HCT116 (cell line): Measurements from ENCODE around the gene ADAMTS4. TPM values are rescaled to one million over a fixed set of nuclear protein-coding genes. Genes with fewer than 3 reads are reported as not detected.

ENCODE experiments used
- ATAC-seq: fragments of 200-7000 bp; cut with Tn5 transposase; 2 replicates; pipeline ENCODE4 v1.9.1; 2020; ENCODE audit warnings: mild to moderate bottlenecking, moderate library complexity
- BruUV-seq: library from RNA; stranded (reverse); fragments of 400-500 nt; replicated peaks from 2 replicates; lab custom pipeline; 2021; lab: Mats Ljungman, UMichigan
- CTCF ChIA-PET: fragments of 300-600 bp; sonication (Branson Sonifier 250); formaldehyde crosslinking; loops from one replicate; lab custom pipeline; 2021; ENCODE audit warnings: antibody characterized with exemption; lab: Charles Lee
- POLR2A ChIA-PET: fragments of 300-600, 350-600 bp; sonication (Branson Sonifier 250); formaldehyde crosslinking; loops from one replicate; lab custom pipeline; 2021; ENCODE audit warnings: antibody characterized with exemption; lab: Charles Lee
- RAD21 ChIA-PET, 2 experiments: fragments of 300-600 bp; sonication (Branson Sonifier 250); formaldehyde crosslinking; loops; one replicate each; lab custom pipeline; 2023; ENCODE audit warnings: low total read pairs in 2 of 2; ENCODE audit not compliant: uncharacterized antibody in 2 of 2, unreplicated experiment in 2 of 2, low non-redundant PET in 1 of 2; lab: Charles Lee
- DNase-seq: peaks from one replicate; pipeline ENCODE4 v3.0.0-alpha.2; 2010; ENCODE audit warnings: low read depth, low spot score
- H2AFZ ChIP-seq: fragments of 200-600 bp; shearing (Covaris generic), sonication (generic); 2 replicates; pipeline ENCODE4 v1.6.1; 2017; ENCODE audit warnings: low read depth, mixed run types, mixed read lengths, antibody characterized with exemption, low read length; ENCODE audit not compliant: poor library complexity, severe bottlenecking
- H3K27ac ChIP-seq: 2 replicates; pipeline ENCODE4 v1.5.1; 2012; ENCODE audit warnings: low read depth, low read length
- H3K27me3 ChIP-seq: fragments of 200-600 bp; sonication (generic); 2 replicates; pipeline ENCODE4 v1.6.1; 2016; ENCODE audit warnings: mixed run types, low read length, mixed read lengths; ENCODE audit not compliant: insufficient read depth
- H3K36me3 ChIP-seq, 2 experiments: fragments of 200-500 bp in 1 of 2; fragments of 200-600 bp in 1 of 2; sonication (Bioruptor generic) in 1 of 2; sonication (generic) in 1 of 2; 2 replicates each; pipeline versions ENCODE4 v1.5.1 to v1.6.1; 2014 to 2016; ENCODE audit warnings: low read length in 2 of 2, inconsistent platforms in 1 of 2, mixed read lengths in 1 of 2, mixed run types in 1 of 2; ENCODE audit not compliant: insufficient read depth in 2 of 2, control insufficient read depth in 1 of 2
- H3K4me1 ChIP-seq, 2 experiments: fragments of 200-600 bp in 1 of 2; sonication (generic) in 1 of 2; 2 replicates each; pipeline versions ENCODE4 v1.5.1 to v1.6.1; 2012 to 2017; ENCODE audit warnings: low read length in 2 of 2, inconsistent platforms in 1 of 2, mild to moderate bottlenecking in 1 of 2, mixed read lengths in 1 of 2, mixed run types in 1 of 2, moderate library complexity in 1 of 2; ENCODE audit not compliant: insufficient read depth in 2 of 2, control insufficient read depth in 1 of 2
- H3K4me2 ChIP-seq: fragments of 200-600 bp; sonication (generic); 2 replicates; pipeline ENCODE4 v1.6.1; 2017; ENCODE audit warnings: mixed run types, low read length, mixed read lengths
- H3K4me3 ChIP-seq, 2 experiments: fragments of 200-600 bp in 1 of 2; sonication (generic) in 1 of 2; replicated peaks in 1 of 2; 2 replicates each; pipeline ENCODE4 v1.5.1; 2011 to 2016; ENCODE audit warnings: low read length in 2 of 2, control low read depth in 1 of 2, low read depth in 1 of 2, mild to moderate bottlenecking in 1 of 2, mixed read lengths in 1 of 2, mixed run types in 1 of 2
- H3K79me2 ChIP-seq: fragments of 200-600 bp; sonication (generic); 2 replicates; pipeline ENCODE4 v1.6.1; 2017; ENCODE audit warnings: mild to moderate bottlenecking, mixed run types, low read length, moderate library complexity, mixed read lengths; ENCODE audit not compliant: insufficient read depth
- H3K9ac ChIP-seq: fragments of 200-600 bp; sonication (generic); 2 replicates; pipeline ENCODE4 v1.6.1; 2016; ENCODE audit warnings: low read length, mixed read lengths
- H3K9me2 ChIP-seq: fragments of 200-600 bp; sonication (generic), shearing (Covaris generic); 2 replicates; pipeline ENCODE4 v1.6.1; 2017; ENCODE audit warnings: mixed run types, mild to moderate bottlenecking, moderate library complexity; ENCODE audit not compliant: insufficient read depth
- H3K9me3 ChIP-seq, 2 experiments: fragments of 200-500 bp in 1 of 2; fragments of 200-600 bp in 1 of 2; sonication (Bioruptor generic) in 1 of 2; sonication (generic) in 1 of 2; 2 replicates each; pipeline ENCODE4 v1.6.1; 2014 to 2017; ENCODE audit warnings: low read length in 2 of 2, mixed read lengths in 2 of 2, inconsistent platforms in 1 of 2, low read depth in 1 of 2, mild to moderate bottlenecking in 1 of 2, mixed run types in 1 of 2, moderate library complexity in 1 of 2; ENCODE audit not compliant: control insufficient read depth in 1 of 2, insufficient read depth in 1 of 2
- H4K20me1 ChIP-seq: fragments of 200-600 bp; sonication (generic), shearing (Covaris generic); 2 replicates; pipeline ENCODE4 v1.6.1; 2017; ENCODE audit warnings: mixed run types, mild to moderate bottlenecking, moderate library complexity; ENCODE audit not compliant: insufficient read depth
- FOSL1 ChIP-seq: IDR thresholded peaks from 2 replicates; pipeline ENCODE4 v1.6.1; 2012; ENCODE audit warnings: low read depth
- POLR2AphosphoS5 ChIP-seq: IDR thresholded peaks from 2 replicates; pipeline ENCODE4 v1.6.1; 2011; ENCODE audit warnings: mild to moderate bottlenecking, low read depth, low read length, moderate library complexity
- SP1 ChIP-seq: IDR thresholded peaks from 2 replicates; pipeline ENCODE4 v1.6.1; 2012; ENCODE audit warnings: low read depth
- ZNF274 ChIP-seq: fragments of 200-500 bp; sonication (Bioruptor generic); IDR thresholded peaks from 2 replicates; pipeline ENCODE4 v1.6.1; 2014; ENCODE audit warnings: mild to moderate bottlenecking, low read depth, low read length, inconsistent platforms
- intact Hi-C: fragments of 100-400 bp; cut with micrococcal nuclease; formaldehyde crosslinking; loops from 2 replicates; pipeline ENCODE4 v1.10.0; 2022
- total RNA-seq: library from RNA; stranded (reverse); gene quantifications from one replicate; pipeline ENCODE4 v1.2.1, GENCODE V29; 2021; ENCODE audit not compliant: unreplicated experiment
- TF ChIP-seq, protein P1 (sequence below), 3 experiments: fragments of 200-600 bp in 1 of 3; sonication (generic) in 1 of 3; IDR thresholded peaks in 2 of 3; conservative IDR thresholded peaks in 1 of 3; 2 replicates each; pipeline ENCODE4 v1.5.1; 2012 to 2017; ENCODE audit warnings: low read depth in 2 of 3, low read length in 2 of 3, antibody characterized with exemption in 1 of 3, borderline replicate concordance in 1 of 3, control low read depth in 1 of 3, mild to moderate bottlenecking in 1 of 3, mixed read lengths in 1 of 3, mixed run types in 1 of 3, moderate library complexity in 1 of 3; ENCODE audit not compliant: insufficient read depth in 1 of 3

The ADAMTS4 gene
- total RNA-seq, 1 experiment from 2014 or later, result not detected

DNA sequence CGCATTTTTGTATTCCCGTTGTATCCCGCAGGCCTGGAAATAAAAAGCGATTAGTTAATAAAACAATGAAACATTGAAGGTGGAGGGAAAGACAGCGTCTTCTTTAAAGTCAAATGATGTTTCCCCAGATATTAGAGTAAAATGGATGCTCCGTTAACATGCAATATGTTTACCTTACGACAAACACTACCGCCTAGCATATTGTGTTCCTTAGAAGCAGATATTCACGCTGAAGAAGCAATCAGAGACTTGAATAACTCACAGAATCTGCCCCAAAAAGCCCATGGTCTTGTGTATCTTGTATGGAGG, 21.0 kb downstream of the ADAMTS4 start:
- Histone ChIP-seq H3K4me2 (peak overlapping the region; percentile 89), H4K20me1 (no peaks in the 10 kb centered on the region), H3K79me2 (peaks cover 17% of the 10 kb centered on the region), H3K9ac (peak overlapping the region; percentile 81), H3K27ac (peak overlapping the region; percentile 57), H3K36me3 (peaks cover 12 to 17% of the 10 kb centered on the region in 2 experiments; a peak in 2 of 4 replicates), H3K4me1 (peaks cover 19 to 32% of the 10 kb centered on the region in 2 experiments), H3K27me3 (no peaks in the 10 kb centered on the region), H2AFZ (no peak overlapping the region), H3K4me3 (peak overlapping the region; percentile 90 to 93), H3K9me3 (no peaks in the 10 kb centered on the region), H3K9me2 (no peaks in the 10 kb centered on the region)
- ChIA-PET CTCF (interaction anchor here (2.1 kb wide), 1 partner anchor 12 kb away, joined by 9 read pairs; the partner anchor contains the start of gene PPOX), RAD21 (no interaction called here), POLR2A (interaction anchor here (1.5 kb wide), 1 partner anchor 12 kb away, joined by 8 read pairs; the partner anchor contains the start of gene PPOX)
- TF ChIP-seq FOSL1 (0 out of 2 replicates have a peak, but pooled peaks have one; percentile 7), ZNF274 (no peak), SP1 (no peak), POLR2AphosphoS5 (no peak)
- TF ChIP-seq, protein P1, sequence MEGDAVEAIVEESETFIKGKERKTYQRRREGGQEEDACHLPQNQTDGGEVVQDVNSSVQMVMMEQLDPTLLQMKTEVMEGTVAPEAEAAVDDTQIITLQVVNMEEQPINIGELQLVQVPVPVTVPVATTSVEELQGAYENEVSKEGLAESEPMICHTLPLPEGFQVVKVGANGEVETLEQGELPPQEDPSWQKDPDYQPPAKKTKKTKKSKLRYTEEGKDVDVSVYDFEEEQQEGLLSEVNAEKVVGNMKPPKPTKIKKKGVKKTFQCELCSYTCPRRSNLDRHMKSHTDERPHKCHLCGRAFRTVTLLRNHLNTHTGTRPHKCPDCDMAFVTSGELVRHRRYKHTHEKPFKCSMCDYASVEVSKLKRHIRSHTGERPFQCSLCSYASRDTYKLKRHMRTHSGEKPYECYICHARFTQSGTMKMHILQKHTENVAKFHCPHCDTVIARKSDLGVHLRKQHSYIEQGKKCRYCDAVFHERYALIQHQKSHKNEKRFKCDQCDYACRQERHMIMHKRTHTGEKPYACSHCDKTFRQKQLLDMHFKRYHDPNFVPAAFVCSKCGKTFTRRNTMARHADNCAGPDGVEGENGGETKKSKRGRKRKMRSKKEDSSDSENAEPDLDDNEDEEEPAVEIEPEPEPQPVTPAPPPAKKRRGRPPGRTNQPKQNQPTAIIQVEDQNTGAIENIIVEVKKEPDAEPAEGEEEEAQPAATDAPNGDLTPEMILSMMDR (IDR thresholded peaks at IDR 0.05 in 2 of 3, conservative IDR thresholded peaks at IDR 0.05 in 1 of 3; ENCODE audit: borderline replicate concordance in 1 of 3, insufficient read depth in 1 of 3, low read depth in 2 of 3, low read length in 2 of 3), result 0 out of 6 replicates have a peak, but pooled peaks of 1 of the 3 experiments have one; percentile 1
- ATAC-seq, result no peak
- BruUV-seq, result TSS peak; percentile 95
- intact Hi-C loops, result no loop called here
- DNase-seq, result no peak
